HepG2 (cell line): ENCODE measurements around the gene HORMAD2. TPM values are rescaled to one million over a fixed set of nuclear protein-coding genes. Genes with fewer than 3 reads are reported as not detected.

Experiments used
- ARNTL ChIP-seq: sonication (generic); formaldehyde crosslinking; IDR thresholded peaks from 2 replicates; pipeline ENCODE4 v1.4.0; 2020; ENCODE audit warnings: mild to moderate bottlenecking, missing genetic modification reagents
- BHLHE40 ChIP-seq: IDR thresholded peaks from 2 replicates; pipeline ENCODE4 v1.6.1; 2011; ENCODE audit warnings: low read length, improper control_type of control experiment
- BRD4 ChIP-seq: sonication (generic); formaldehyde crosslinking; IDR thresholded peaks from 2 replicates; pipeline ENCODE4 v1.4.0; 2020; ENCODE audit warnings: missing genetic modification reagents
- GABPA ChIP-seq, 2 experiments: IDR thresholded peaks; 2 replicates each; pipeline ENCODE4 v1.6.1; 2011 to 2016; ENCODE audit warnings: low read depth in 2 of 2, low read length in 1 of 2, missing biosample characterization in 1 of 2, missing genetic modification characterization in 1 of 2
- GATAD1 ChIP-seq: IDR thresholded peaks from 2 replicates; pipeline ENCODE4 v1.6.1; 2016; ENCODE audit warnings: missing genetic modification reagents, missing compliant biosample characterization
- HMG20A ChIP-seq: IDR thresholded peaks from 2 replicates; pipeline ENCODE4 v1.6.1; 2016; ENCODE audit warnings: borderline replicate concordance
- NFIC ChIP-seq: IDR thresholded peaks from 2 replicates; pipeline ENCODE4 v1.6.1; 2012; ENCODE audit warnings: mild to moderate bottlenecking, low read length, inconsistent platforms
- RBM22 ChIP-seq: fragments of 200-400 bp; formaldehyde crosslinking; optimal IDR thresholded peaks from 2 replicates; pipeline ENCODE3; 2017; ENCODE audit warnings: mild to moderate bottlenecking, low read length, moderate library complexity
- SMC3 ChIP-seq: IDR thresholded peaks from 2 replicates; pipeline ENCODE4 v1.6.1; 2011; ENCODE audit warnings: low read length, improper control_type of control experiment
- SP4 ChIP-seq: sonication (generic); formaldehyde crosslinking; IDR thresholded peaks from 2 replicates; pipeline ENCODE4 v1.8.1; 2023; ENCODE audit warnings: mild to moderate bottlenecking, missing genetic modification reagents
- SP5 ChIP-seq: IDR thresholded peaks from 2 replicates; pipeline ENCODE4 v1.6.1; 2016; ENCODE audit warnings: low read depth, borderline replicate concordance
- TAF1 ChIP-seq: sonication (generic); formaldehyde crosslinking; IDR thresholded peaks from 2 replicates; pipeline ENCODE4 v1.4.0; 2020; ENCODE audit warnings: missing genetic modification reagents
- XBP1 ChIP-seq: sonication (generic); formaldehyde crosslinking; IDR thresholded peaks from 2 replicates; pipeline ENCODE4 v1.5.0; 2020; ENCODE audit warnings: missing genetic modification reagents
- ZEB1 ChIP-seq: IDR thresholded peaks from 2 replicates; pipeline ENCODE4 v1.6.1; 2012; ENCODE audit warnings: mild to moderate bottlenecking, low read depth, inconsistent platforms; ENCODE audit not compliant: insufficient replicate concordance
- ZIK1 ChIP-seq: sonication (generic); formaldehyde crosslinking; IDR thresholded peaks from 2 replicates; pipeline ENCODE4 v1.5.0; 2020; ENCODE audit warnings: mild to moderate bottlenecking, low read depth, missing genetic modification reagents, borderline replicate concordance
- ZKSCAN8 ChIP-seq: IDR thresholded peaks from 2 replicates; pipeline ENCODE4 v1.6.1; 2016; ENCODE audit warnings: borderline replicate concordance, missing genetic modification reagents, missing compliant biosample characterization
- ZNF180 ChIP-seq: sonication (generic); formaldehyde crosslinking; IDR thresholded peaks from 2 replicates; pipeline ENCODE4 v1.4.0; 2020; ENCODE audit warnings: low read depth, missing genetic modification reagents, borderline replicate concordance
- ZNF264 ChIP-seq: sonication (generic); formaldehyde crosslinking; IDR thresholded peaks from 2 replicates; pipeline ENCODE4 v1.4.0; 2020; ENCODE audit warnings: missing genetic modification reagents
- ZNF552 ChIP-seq: sonication (generic); formaldehyde crosslinking; IDR thresholded peaks from 2 replicates; pipeline ENCODE4 v1.9.0; 2022; ENCODE audit warnings: missing genetic modification reagents, mild to moderate bottlenecking, borderline replicate concordance
- ZNF563 ChIP-seq: sonication (generic); formaldehyde crosslinking; IDR thresholded peaks from 2 replicates; pipeline ENCODE4 v1.8.0; 2022; ENCODE audit warnings: mild to moderate bottlenecking, moderate library complexity, missing genetic modification reagents
- ZNF781 ChIP-seq: sonication (generic); formaldehyde crosslinking; IDR thresholded peaks from 2 replicates; pipeline ENCODE4 v1.5.1; 2020; ENCODE audit warnings: borderline replicate concordance, mild to moderate bottlenecking, missing genetic modification reagents; ENCODE audit errors: not compliant biosample characterization
- polyA plus RNA-seq, 8 experiments: library from polyadenylated mRNA; depleted of rRNA in 3 of 8; stranded (reverse) in 7 of 8; unstranded in 1 of 8; fragments of >200 nt; fragmentation: Illumina TruSeq in 4 of 8; extraction: Trizol in 4 of 8; gene quantifications; 2 replicates each; pipeline versions ENCODE4 v1.2.1 to v1.2.3, GENCODE V29; 2011 to 2016; ENCODE audit warnings: low read depth in 4 of 8, missing spikeins in 1 of 8, mixed read lengths in 1 of 8; ENCODE audit not compliant: insufficient read depth in 1 of 8
- total RNA-seq, 5 experiments: library from RNA; depleted of rRNA; stranded (reverse); fragments of >200 nt; fragmentation: Illumina TruSeq; extraction: Trizol; gene quantifications; 2 replicates each; pipeline ENCODE4 v1.2.3, GENCODE V29; 2016; ENCODE audit warnings: low read depth in 1 of 5
- TF ChIP-seq, protein P1 (sequence below): sonication (generic); formaldehyde crosslinking; IDR thresholded peaks from 2 replicates; pipeline ENCODE4 v1.4.0; 2020; ENCODE audit warnings: missing genetic modification reagents
- TF ChIP-seq, protein P2 (sequence below): conservative IDR thresholded peaks from 2 replicates; pipeline ENCODE4 v1.6.1; 2018; ENCODE audit warnings: missing genetic modification reagents
- TF ChIP-seq, protein P3 (sequence below): sonication (generic); formaldehyde crosslinking; IDR thresholded peaks from 2 replicates; pipeline ENCODE4 v1.4.0; 2020; ENCODE audit warnings: mild to moderate bottlenecking, missing genetic modification reagents
- TF ChIP-seq, protein P4 (sequence below): IDR thresholded peaks from 2 replicates; pipeline ENCODE4 v1.6.1; 2016; ENCODE audit warnings: low read depth, borderline replicate concordance

Gene HORMAD2
- total and polyA plus RNA-seq, 2 of the 13 experiments (the other 11 are each of a cell fraction or from before 2014, with no cell fraction given): not detected

DNA sequence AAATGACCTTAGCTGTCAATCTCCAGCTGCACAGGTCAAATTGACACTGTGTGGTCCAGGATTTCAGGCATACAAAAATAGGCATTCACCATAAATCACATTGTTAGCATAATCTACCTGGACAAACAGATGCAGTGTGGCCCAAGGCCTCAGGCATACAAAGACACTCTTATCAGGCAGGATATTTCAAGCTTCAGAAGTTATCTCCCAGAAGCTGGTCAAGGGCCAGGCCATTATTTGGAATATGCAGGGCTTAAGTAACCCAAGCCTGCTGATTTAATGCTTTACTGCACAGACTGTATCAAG, 25.5 kb upstream of the HORMAD2 start (continued):
- TF ChIP-seq, protein P1, sequence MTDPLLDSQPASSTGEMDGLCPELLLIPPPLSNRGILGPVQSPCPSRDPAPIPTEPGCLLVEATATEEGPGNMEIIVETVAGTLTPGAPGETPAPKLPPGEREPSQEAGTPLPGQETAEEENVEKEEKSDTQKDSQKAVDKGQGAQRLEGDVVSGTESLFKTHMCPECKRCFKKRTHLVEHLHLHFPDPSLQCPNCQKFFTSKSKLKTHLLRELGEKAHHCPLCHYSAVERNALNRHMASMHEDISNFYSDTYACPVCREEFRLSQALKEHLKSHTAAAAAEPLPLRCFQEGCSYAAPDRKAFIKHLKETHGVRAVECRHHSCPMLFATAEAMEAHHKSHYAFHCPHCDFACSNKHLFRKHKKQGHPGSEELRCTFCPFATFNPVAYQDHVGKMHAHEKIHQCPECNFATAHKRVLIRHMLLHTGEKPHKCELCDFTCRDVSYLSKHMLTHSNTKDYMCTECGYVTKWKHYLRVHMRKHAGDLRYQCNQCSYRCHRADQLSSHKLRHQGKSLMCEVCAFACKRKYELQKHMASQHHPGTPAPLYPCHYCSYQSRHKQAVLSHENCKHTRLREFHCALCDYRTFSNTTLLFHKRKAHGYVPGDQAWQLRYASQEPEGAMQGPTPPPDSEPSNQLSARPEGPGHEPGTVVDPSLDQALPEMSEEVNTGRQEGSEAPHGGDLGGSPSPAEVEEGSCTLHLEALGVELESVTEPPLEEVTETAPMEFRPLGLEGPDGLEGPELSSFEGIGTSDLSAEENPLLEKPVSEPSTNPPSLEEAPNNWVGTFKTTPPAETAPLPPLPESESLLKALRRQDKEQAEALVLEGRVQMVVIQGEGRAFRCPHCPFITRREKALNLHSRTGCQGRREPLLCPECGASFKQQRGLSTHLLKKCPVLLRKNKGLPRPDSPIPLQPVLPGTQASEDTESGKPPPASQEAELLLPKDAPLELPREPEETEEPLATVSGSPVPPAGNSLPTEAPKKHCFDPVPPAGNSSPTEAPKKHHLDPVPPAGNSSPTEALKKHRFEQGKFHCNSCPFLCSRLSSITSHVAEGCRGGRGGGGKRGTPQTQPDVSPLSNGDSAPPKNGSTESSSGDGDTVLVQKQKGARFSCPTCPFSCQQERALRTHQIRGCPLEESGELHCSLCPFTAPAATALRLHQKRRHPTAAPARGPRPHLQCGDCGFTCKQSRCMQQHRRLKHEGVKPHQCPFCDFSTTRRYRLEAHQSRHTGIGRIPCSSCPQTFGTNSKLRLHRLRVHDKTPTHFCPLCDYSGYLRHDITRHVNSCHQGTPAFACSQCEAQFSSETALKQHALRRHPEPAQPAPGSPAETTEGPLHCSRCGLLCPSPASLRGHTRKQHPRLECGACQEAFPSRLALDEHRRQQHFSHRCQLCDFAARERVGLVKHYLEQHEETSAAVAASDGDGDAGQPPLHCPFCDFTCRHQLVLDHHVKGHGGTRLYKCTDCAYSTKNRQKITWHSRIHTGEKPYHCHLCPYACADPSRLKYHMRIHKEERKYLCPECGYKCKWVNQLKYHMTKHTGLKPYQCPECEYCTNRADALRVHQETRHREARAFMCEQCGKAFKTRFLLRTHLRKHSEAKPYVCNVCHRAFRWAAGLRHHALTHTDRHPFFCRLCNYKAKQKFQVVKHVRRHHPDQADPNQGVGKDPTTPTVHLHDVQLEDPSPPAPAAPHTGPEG (CRISPR knock-in tag): no peak
- peak; percentile 78; the same call in 1 of the 2 replicates for TF ChIP-seq HMG20A
- TF ChIP-seq ZNF264 (CRISPR knock-in tag): peak; percentile 64; the same call in 1 of the 2 replicates
- no peak for TF ChIP-seq ZNF552 (CRISPR knock-in tag)
- TF ChIP-seq ZIK1 (CRISPR knock-in tag): no peak
- no peak for TF ChIP-seq SP4 (CRISPR knock-in tag)
- no peak for TF ChIP-seq ZNF781 (CRISPR knock-in tag)
- TF ChIP-seq ZNF180: no peak
- TF ChIP-seq NFIC: 0 out of 2 replicates have a peak, but pooled peaks have one; percentile 25
- TF ChIP-seq SMC3: no peak
- no peak for TF ChIP-seq ZKSCAN8 (CRISPR knock-in tag)
- no peak for TF ChIP-seq RBM22
- TF ChIP-seq BHLHE40: no peak
- TF ChIP-seq TAF1 (CRISPR knock-in tag): no peak
- TF ChIP-seq, protein P2, sequence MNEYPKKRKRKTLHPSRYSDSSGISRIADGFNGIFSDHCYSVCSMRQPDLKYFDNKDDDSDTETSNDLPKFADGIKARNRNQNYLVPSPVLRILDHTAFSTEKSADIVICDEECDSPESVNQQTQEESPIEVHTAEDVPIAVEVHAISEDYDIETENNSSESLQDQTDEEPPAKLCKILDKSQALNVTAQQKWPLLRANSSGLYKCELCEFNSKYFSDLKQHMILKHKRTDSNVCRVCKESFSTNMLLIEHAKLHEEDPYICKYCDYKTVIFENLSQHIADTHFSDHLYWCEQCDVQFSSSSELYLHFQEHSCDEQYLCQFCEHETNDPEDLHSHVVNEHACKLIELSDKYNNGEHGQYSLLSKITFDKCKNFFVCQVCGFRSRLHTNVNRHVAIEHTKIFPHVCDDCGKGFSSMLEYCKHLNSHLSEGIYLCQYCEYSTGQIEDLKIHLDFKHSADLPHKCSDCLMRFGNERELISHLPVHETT (CRISPR knock-in tag): no peak
- no peak for TF ChIP-seq GATAD1 (CRISPR knock-in tag)
- no peak for TF ChIP-seq ARNTL (CRISPR knock-in tag)
- TF ChIP-seq, protein P3, sequence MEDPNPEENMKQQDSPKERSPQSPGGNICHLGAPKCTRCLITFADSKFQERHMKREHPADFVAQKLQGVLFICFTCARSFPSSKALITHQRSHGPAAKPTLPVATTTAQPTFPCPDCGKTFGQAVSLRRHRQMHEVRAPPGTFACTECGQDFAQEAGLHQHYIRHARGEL (CRISPR knock-in tag): no peak
- no peak for TF ChIP-seq GABPA (IDR thresholded peaks at IDR 0.05; ENCODE audit: low read depth, low read length)
- TF ChIP-seq GABPA (CRISPR knock-in tag; IDR thresholded peaks at IDR 0.05; ENCODE audit: low read depth): no peak
- TF ChIP-seq, protein P4, sequence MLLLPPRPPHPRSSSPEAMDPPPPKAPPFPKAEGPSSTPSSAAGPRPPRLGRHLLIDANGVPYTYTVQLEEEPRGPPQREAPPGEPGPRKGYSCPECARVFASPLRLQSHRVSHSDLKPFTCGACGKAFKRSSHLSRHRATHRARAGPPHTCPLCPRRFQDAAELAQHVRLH (CRISPR knock-in tag): no peak
- no peak for TF ChIP-seq XBP1 (CRISPR knock-in tag)
- TF ChIP-seq SP5: 0 out of 2 replicates have a peak, but pooled peaks have one; percentile 20
- TF ChIP-seq ZEB1: peak; percentile 90
- no peak for TF ChIP-seq ZNF563 (CRISPR knock-in tag)
- TF ChIP-seq BRD4 (CRISPR knock-in tag): no peak
